Measurements from ENCODE around the gene GLDN.

GLDN gene

DNA sequence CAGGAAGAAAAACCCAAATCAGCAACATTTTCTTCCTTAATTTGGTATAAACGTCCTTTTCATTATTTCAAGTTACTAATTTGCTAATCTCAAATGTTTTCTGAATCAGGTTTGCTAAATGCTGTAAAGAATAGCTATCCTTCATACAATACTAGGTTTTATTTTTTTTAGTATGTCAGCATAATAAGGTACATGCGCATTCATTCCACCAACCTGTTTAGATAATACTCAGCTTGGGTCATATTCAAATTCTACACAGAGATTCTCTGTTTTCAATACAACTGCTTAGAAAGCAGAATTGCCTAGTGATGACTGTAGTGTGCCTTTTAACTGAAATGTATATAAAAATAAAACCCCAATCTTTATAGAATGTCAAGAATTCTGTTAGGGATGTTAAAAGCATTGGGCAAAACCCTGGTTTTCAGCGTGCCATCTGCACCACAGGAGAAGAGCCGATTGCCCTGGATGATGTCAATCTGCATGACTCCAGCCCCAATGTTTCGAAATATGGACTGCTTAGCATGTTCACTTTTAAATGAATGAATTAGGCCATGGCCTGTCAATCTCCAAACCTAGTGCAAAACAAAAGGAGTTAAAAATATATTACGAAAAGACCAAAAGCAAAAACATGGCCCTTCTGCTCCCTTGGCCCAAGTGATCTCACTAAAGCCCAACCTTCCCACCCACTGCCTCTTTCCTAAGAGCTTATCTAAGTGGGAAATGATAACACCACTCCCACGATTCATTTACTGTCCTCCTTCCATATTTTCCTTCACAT is 107.4 kb downstream of the GLDN start:
- no peak for DNase-seq

DNA sequence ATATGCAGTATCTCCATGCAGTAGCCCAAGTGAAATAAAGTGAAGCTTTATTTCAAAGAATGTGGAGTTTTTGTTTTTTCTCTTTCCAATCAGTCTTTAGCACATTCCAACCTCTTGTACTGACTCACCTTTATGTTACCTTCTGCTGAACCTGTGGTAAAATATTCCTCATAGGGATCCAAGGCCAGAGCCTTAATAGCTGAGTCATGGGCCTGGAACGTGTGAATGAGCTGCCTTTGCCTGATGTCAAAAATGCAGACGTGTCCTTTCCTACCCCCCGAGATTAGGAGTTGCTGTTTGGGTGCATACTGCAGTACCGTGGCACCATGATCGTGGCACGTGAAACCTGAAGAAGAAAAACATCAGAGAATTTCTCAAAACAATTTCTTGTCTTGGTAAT is 108.5 kb downstream of the GLDN start:
- no peak for DNase-seq

Data from cortex of kidney (tissue), 1 donor.